GM12878 (cell line): ENCODE results near the gene ZDHHC11B. TPM values are rescaled to one million over a fixed set of nuclear protein-coding genes. Genes with fewer than 3 reads are reported as not detected.

ENCODE experiments used
- ATAC-seq: fragments of 200-7000 bp; cut with Tn5 transposase; 3 replicates; pipeline ENCODE4 v1.9.1; 2020; ENCODE audit warnings: mild to moderate bottlenecking, moderate library complexity
- BruUV-seq: library from RNA; stranded (reverse); fragments of 400-500 nt; replicated peaks from 2 replicates; lab custom pipeline; 2021; lab: Mats Ljungman, UMichigan
- CTCF ChIA-PET: fragments of 300-600 bp; sonication (Branson Sonifier 250); formaldehyde crosslinking; extraction: SDS; loops from one replicate; lab custom pipeline; 2021; ENCODE audit warnings: inconsistent platforms; lab: Yijun Ruan, JAX
- POLR2A ChIA-PET: fragments of 350-600 bp; formaldehyde crosslinking; extraction: SDS; loops from one replicate; lab custom pipeline; 2021; ENCODE audit warnings: inconsistent platforms; lab: Charles Lee
- RAD21 ChIA-PET: fragments of 300-600 bp; sonication (Branson Sonifier 250); formaldehyde crosslinking; loops from one replicate; lab custom pipeline; 2023; ENCODE audit warnings: antibody characterized with exemption; ENCODE audit not compliant: unreplicated experiment; lab: Charles Lee
- SMC1A ChIA-PET: fragments of 300-600 bp; sonication (Branson Sonifier 250); formaldehyde crosslinking; loops from one replicate; lab custom pipeline; 2023; ENCODE audit not compliant: unreplicated experiment, uncharacterized antibody; lab: Charles Lee
- DNase-seq: peaks from one replicate; pipeline ENCODE4 v3.0.0-alpha.2; 2011; ENCODE audit warnings: low read depth, low spot score
- FAIRE-seq: peaks from 3 replicates; lab custom pipeline; 2011; peaks lifted over from hg19 to GRCh38; lab: Jason Lieb, UNC
- H2AFZ ChIP-seq: 2 replicates; pipeline ENCODE4 v1.6.0; 2011; ENCODE audit warnings: low read depth, low read length, control low read depth; ENCODE audit not compliant: control insufficient read depth
- H3K27ac ChIP-seq: 2 replicates; pipeline ENCODE4 v1.5.1; 2011; ENCODE audit warnings: control low read depth; ENCODE audit not compliant: control insufficient read depth, insufficient read depth
- H3K27me3 ChIP-seq, 2 experiments: replicated peaks in 1 of 2; 2 replicates each; pipeline versions ENCODE4 v1.6.0 to v1.6.1; 2011; ENCODE audit warnings: low read length in 1 of 2; ENCODE audit not compliant: control insufficient read depth in 2 of 2, insufficient read depth in 2 of 2
- H3K36me3 ChIP-seq, 2 experiments: 2 replicates each; pipeline ENCODE4 v1.5.1; 2011; ENCODE audit warnings: low read length in 1 of 2; ENCODE audit not compliant: control insufficient read depth in 2 of 2, insufficient read depth in 2 of 2
- H3K4me1 ChIP-seq: 2 replicates; pipeline ENCODE4 v1.6.1; 2011; ENCODE audit warnings: mild to moderate bottlenecking, low read length, moderate library complexity, mixed read lengths; ENCODE audit not compliant: control insufficient read depth, insufficient read depth
- H3K4me2 ChIP-seq: 2 replicates; pipeline ENCODE4 v1.6.0; 2011; ENCODE audit warnings: control low read depth; ENCODE audit not compliant: control insufficient read depth, insufficient read depth
- H3K4me3 ChIP-seq: fragments of 200-600 bp; sonication (generic); 2 replicates; pipeline ENCODE4 v1.5.1; 2016
- H3K79me2 ChIP-seq: 2 replicates; pipeline ENCODE4 v1.6.0; 2011; ENCODE audit warnings: low read length; ENCODE audit not compliant: control insufficient read depth, insufficient read depth
- H3K9ac ChIP-seq: 2 replicates; pipeline ENCODE4 v1.8.0; 2011; ENCODE audit warnings: low read length, control low read depth, mixed read lengths; ENCODE audit not compliant: control insufficient read depth, insufficient read depth
- H3K9me3 ChIP-seq: replicated peaks from 3 replicates; pipeline ENCODE4 v1.5.1; 2011; ENCODE audit warnings: mild to moderate bottlenecking, low read length; ENCODE audit not compliant: control insufficient read depth, insufficient read depth
- H4K20me1 ChIP-seq: 2 replicates; pipeline ENCODE4 v1.6.0; 2011; ENCODE audit not compliant: control insufficient read depth, insufficient read depth
- CEBPB ChIP-seq, 2 experiments: fragments of 150-350 bp in 1 of 2; IDR thresholded peaks; 2 replicates each; pipeline ENCODE4 v1.6.1; 2012 to 2014; ENCODE audit warnings: low read depth in 2 of 2, low read length in 2 of 2, borderline replicate concordance in 1 of 2, inconsistent platforms in 1 of 2
- CREB1 ChIP-seq: IDR thresholded peaks from 2 replicates; pipeline ENCODE4 v1.6.1; 2012; ENCODE audit warnings: low read depth, mild to moderate bottlenecking, inconsistent platforms
- HDAC2 ChIP-seq: fragments of 200-600 bp; sonication (generic); IDR thresholded peaks from 2 replicates; pipeline ENCODE4 v1.6.1; 2017
- PKNOX1 ChIP-seq: fragments of 450-650 bp; IDR thresholded peaks from 2 replicates; pipeline ENCODE4 v1.6.1; 2016; ENCODE audit warnings: mild to moderate bottlenecking
- RELB ChIP-seq: fragments of 450-650 bp; IDR thresholded peaks from 2 replicates; pipeline ENCODE4 v1.6.1; 2017; ENCODE audit warnings: low read depth, mild to moderate bottlenecking, moderate library complexity
- SPI1 ChIP-seq: IDR thresholded peaks from 2 replicates; pipeline ENCODE4 v1.6.1; 2011; ENCODE audit warnings: low read depth, mild to moderate bottlenecking, low read length, moderate library complexity, borderline replicate concordance; ENCODE audit not compliant: insufficient read depth
- ZNF24 ChIP-seq: fragments of 450-650 bp; IDR thresholded peaks from 2 replicates; pipeline ENCODE4 v1.6.1; 2017; ENCODE audit warnings: antibody characterized with exemption, mild to moderate bottlenecking
- WGBS: methylation state at CpG from one replicate; pipeline ENCODE4 v1.1.6; 2016; ENCODE audit warnings: low lambda C conversion rate; ENCODE audit not compliant: insufficient replicate concordance, insufficient coverage; ENCODE audit errors: missing lambda C conversion rate; 5-methylcytosine and 5-hydroxymethylcytosine counted together
- in situ Hi-C: fragments of 300-500 bp; cut with MboI; formaldehyde crosslinking; loops from 9 replicates; pipeline ENCODE4 v1.14.3; 2018; ENCODE audit warnings: mixed read lengths
- intact Hi-C: fragments of 100-400 bp; cut with micrococcal nuclease; formaldehyde crosslinking; loops from one replicate; pipeline ENCODE4 v1.14.2; 2022; ENCODE audit not compliant: unreplicated experiment
- polyA plus RNA-seq, 11 experiments: library from polyadenylated mRNA; depleted of rRNA in 4 of 11; unstranded in 6 of 11; stranded (reverse) in 5 of 11; fragments of >200 nt; fragmentation: Nextera tagmentation in 4 of 11; fragmentation: Illumina TruSeq in 1 of 11; extraction: Ambion mirVana in 4 of 11; extraction: Trizol in 1 of 11; gene quantifications; 1 replicate in 1 of 11; 2 replicates in 10 of 11; pipeline versions ENCODE4 v1.2.1 to v1.2.3, GENCODE V29; 2011 to 2016; ENCODE audit warnings: inconsistent platforms in 2 of 11, missing spikeins in 2 of 11, low read depth in 1 of 11
- total RNA-seq, 4 experiments: library from RNA; depleted of rRNA in 3 of 4; stranded (reverse); fragments of >200 nt in 3 of 4; fragmentation: Illumina TruSeq in 1 of 4; extraction: Trizol in 1 of 4; gene quantifications; 2 replicates each; pipeline versions ENCODE4 v1.2.1 to v1.2.3, GENCODE V29; 2013 to 2021

ZDHHC11B gene
- total and polyA plus RNA-seq, 10 of the 15 experiments (the other 5 are each of a cell fraction or from before 2014, with no cell fraction given): 0.01 to 0.10 (median 0.09) TPM; not detected in 7

GRCh38 chr5:757931-758697 lies 26.4 kb downstream of the ZDHHC11B start:
- Histone ChIP-seq H3K27ac (no peak overlapping the region), H2AFZ (no peak overlapping the region), H3K27me3 (no peaks in the 10 kb centered on the region), H3K4me2 (no peak overlapping the region), H3K36me3 (no peaks in the 10 kb centered on the region), H4K20me1 (no peaks in the 10 kb centered on the region), H3K79me2 (no peaks in the 10 kb centered on the region), H3K9ac (no peak overlapping the region), H3K9me3 (no peaks in the 10 kb centered on the region), H3K4me1 (no peaks in the 10 kb centered on the region), H3K4me3 (no peak overlapping the region)
- TF ChIP-seq ZNF24: no peak
- no peak for TF ChIP-seq PKNOX1
- TF ChIP-seq HDAC2: no peak
- no peak for TF ChIP-seq RELB
- no peak for TF ChIP-seq CEBPB (IDR thresholded peaks at IDR 0.05; ENCODE audit: borderline replicate concordance in 1 of 2, low read depth in 2 of 2, low read length in 2 of 2)
- no peak for TF ChIP-seq CREB1
- peak; percentile 7; the same call in 1 of the 2 replicates for TF ChIP-seq SPI1
- POLR2A ChIA-PET: no interaction called here
- intact Hi-C loops: no loop called here
- SMC1A ChIA-PET: no interaction called here
- ATAC-seq: peak; percentile 18; the same call in 1 of the 3 replicates
- no TSS peak for BruUV-seq
- DNase-seq: no peak
- FAIRE-seq: no peak
- WGBS: 40% methylated on average over 21 of the region's 21 CpGs
- RAD21 ChIA-PET: no interaction called here
- in situ Hi-C loops: no loop called here
- CTCF ChIA-PET: interaction anchor here (0.9 kb wide), 1 partner anchor 16 kb away, joined by 3 read pairs; no protein-coding TSS in a partner anchor
